ENCODE measurements around the gene ZNF519. TPM values are rescaled to one million over a fixed set of nuclear protein-coding genes. Genes with fewer than 3 reads are reported as not detected.
"Not testable (repeated sequence)": the region's sequence is repeated elsewhere in the genome, so short reads cannot be mapped to it uniquely, and the experiment has no call there.

The ZNF519 gene
- 5.5 TPM for polyA plus RNA-seq (2012; ENCODE audit: low read depth, missing spikeins)

- DNase-seq (ENCODE audit: insufficient read length, low spot score) (peak; percentile 62), FAIRE-seq (peak; percentile 91)
- TF ChIP-seq POLR2AphosphoS5 (IDR thresholded peaks at IDR 0.05; ENCODE audit: low read depth, low read length) (0 out of 2 replicates have a peak, but pooled peaks have one; percentile 27), POLR2A (IDR thresholded peaks at IDR 0.05; ENCODE audit: low read depth, low read length) (peak; percentile 50; the same call in 1 of the 2 replicates), TAF1 (IDR thresholded peaks at IDR 0.05; ENCODE audit: low read depth, low read length) (peak; percentile 40; the same call in 1 of the 2 replicates)
Measured at GRCh38 chr18:14132271-14132700, at the start of gene ZNF519. ZNF519 (minus strand) TSS chr18:14132435; CDS start chr18:14132277, 158 bp downstream.

DNA sequence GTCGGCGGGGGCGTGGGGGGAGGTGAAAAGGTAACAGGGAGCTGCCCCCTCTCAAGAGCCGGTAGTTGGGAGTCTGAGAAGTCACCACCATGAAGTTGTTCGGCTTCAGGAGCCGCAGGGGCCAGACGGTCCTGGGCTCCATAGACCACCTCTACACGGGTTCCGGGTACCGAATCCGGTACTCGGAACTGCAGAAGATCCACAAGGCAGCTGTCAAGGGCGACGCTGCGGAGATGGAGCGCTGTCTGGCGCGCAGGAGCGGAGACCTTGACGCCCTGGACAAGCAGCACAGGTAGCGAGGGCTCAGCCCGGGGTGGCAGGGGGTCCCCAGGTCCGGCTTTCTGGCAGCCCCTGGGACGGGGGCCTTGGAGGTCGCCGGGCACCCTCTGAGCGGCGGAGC, 47.1 kb upstream of the ZNF519 start:
- TF ChIP-seq TAF1 (IDR thresholded peaks at IDR 0.05; ENCODE audit: low read depth, low read length) (no peak), POU2F2 (IDR thresholded peaks at IDR 0.05; ENCODE audit: low read depth, low read length) (no peak), PAX5 (IDR thresholded peaks at IDR 0.05; ENCODE audit: insufficient read depth, low read length, severe bottlenecking) (no peak), SPI1 (IDR thresholded peaks at IDR 0.05; ENCODE audit: low read depth, low read length) (no peak), POLR2AphosphoS5 (IDR thresholded peaks at IDR 0.05; ENCODE audit: low read depth, low read length) (no peak), POLR2A (IDR thresholded peaks at IDR 0.05; ENCODE audit: low read depth, low read length) (no peak)
- no peak for FAIRE-seq
- no peak for DNase-seq (ENCODE audit: insufficient read length, low spot score)

DNA sequence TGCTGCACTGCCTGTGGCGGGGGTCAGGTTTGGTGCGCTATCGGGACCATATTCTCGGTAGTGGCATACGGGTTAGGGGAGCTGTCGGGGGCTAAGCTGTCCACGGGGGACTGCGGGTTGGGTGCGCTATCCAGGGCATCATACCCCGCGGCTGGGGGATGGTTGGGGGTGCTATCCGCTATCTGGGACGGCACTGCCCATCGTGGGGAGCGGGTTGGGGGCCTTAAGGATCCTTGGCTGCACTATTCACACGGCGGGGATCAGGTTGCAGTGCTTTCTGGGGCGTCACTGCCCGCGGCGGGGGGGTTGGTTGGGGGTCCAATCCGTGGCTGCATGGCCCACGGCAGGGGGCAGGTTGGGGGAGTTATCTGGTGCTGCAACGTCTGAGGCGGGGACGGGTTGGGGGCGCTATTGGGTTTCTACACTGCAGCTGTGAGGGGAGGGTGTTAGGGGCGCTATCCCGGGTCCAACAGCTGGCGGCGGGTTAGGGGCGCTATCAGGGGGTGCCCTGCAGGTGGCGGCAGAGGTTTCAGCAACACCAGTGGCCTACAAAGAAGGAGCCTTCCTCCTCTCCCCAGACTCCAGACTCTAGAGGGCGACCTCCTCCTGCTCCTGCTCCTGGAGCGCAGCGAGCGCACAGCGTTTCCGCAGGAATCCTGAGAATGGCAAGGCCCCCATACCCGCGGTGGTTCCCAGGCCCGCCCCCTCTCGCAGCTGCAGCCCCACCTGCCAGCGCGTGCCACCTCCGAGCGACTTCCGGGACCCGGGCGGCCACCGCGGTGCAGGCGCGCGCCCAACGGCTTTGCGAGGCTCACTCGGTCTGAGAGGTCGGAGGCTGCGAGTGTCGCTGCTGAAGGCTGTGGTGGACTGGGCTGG, 46.3 kb upstream of the ZNF519 start:
- DNase-seq (ENCODE audit: insufficient read length, low spot score) (peak; percentile 42), FAIRE-seq (peak; percentile 79)

GRCh38 chr18:14177540-14178320, 45.5 kb upstream of the ZNF519 start:
- DNase-seq (ENCODE audit: insufficient read length, low spot score); FAIRE-seq: not testable (repeated sequence)

DNA sequence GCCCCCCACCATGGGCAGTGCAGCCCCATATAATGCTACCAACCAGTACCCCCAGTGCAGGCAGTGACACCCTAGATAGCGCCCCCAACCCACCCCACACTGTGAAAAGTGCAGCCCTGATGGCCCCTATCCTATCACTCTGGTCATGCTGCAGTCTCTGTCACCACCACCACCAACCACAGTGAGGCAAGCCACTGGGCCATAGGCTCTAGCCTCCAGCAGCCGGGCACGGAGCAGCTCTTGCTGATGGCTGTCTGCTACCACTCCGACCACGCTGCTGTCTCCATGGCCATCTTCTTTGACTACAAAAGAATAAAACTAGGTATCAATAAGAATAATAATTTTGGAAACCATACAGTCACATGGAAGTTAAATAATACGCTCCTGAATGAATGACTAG, 43.2 kb upstream of the ZNF519 start:
- not testable (repeated sequence) for DNase-seq (ENCODE audit: insufficient read length, low spot score); FAIRE-seq

GRCh38 chr18:14174706-14175085, 42.5 kb upstream of the ZNF519 start:
- FAIRE-seq (no peak), DNase-seq (ENCODE audit: insufficient read length, low spot score) (no peak)
- TF ChIP-seq TAF1 (IDR thresholded peaks at IDR 0.05; ENCODE audit: low read depth, low read length) = no peak
- TF ChIP-seq POLR2A (IDR thresholded peaks at IDR 0.05; ENCODE audit: low read depth, low read length) = no peak
- no peak for TF ChIP-seq POU2F2 (IDR thresholded peaks at IDR 0.05; ENCODE audit: low read depth, low read length)
- TF ChIP-seq PAX5 (IDR thresholded peaks at IDR 0.05; ENCODE audit: insufficient read depth, low read length, severe bottlenecking) = no peak
- no peak for TF ChIP-seq POLR2AphosphoS5 (IDR thresholded peaks at IDR 0.05; ENCODE audit: low read depth, low read length)
- no peak for TF ChIP-seq SPI1 (IDR thresholded peaks at IDR 0.05; ENCODE audit: low read depth, low read length)

DNA sequence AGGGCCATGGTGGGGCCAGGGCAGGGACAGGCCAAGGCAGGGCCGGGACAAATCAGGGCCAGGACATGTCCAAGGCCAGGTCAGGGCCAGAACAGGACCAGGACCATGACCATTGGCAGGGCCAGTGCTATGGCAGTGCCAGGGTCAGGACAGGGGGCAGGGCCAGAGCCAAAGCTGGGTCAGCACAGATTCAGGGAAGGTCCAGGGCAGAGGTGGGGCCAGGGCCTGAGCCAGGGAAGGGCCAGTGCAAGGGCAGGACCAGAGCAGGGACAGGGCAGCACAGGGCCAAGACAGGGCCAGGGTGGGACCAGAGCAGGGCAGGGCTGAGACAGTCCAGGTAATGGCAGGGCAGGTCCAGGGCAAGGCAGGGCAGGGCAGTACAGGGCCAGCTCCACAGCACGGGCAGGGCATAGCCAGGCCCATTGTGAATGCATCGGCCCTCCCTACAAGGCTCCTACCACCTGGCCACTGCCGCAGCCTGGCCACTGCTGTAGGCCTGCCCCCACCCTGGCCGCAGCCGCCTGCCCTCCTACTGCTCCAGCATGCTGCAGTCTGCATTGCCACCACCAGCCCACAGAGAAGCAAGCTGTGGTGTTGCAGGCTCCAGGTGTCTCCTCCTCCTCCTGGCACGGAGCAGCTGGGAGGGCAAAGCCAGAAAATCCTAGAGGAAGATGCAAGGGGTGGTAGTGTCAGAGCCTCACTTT, 41.9 kb upstream of the ZNF519 start:
- not testable (repeated sequence) for FAIRE-seq; DNase-seq (ENCODE audit: insufficient read length, low spot score)

GRCh38 chr18:14173116-14173951, 41.1 kb upstream of the ZNF519 start:
- not testable (repeated sequence) for DNase-seq (ENCODE audit: insufficient read length, low spot score)

GRCh38 chr18:14172142-14173115, 40.2 kb upstream of the ZNF519 start:
- FAIRE-seq; DNase-seq (ENCODE audit: insufficient read length, low spot score): not testable (repeated sequence)

More at GRCh38 chr18:14173116-14173951, 41.1 kb upstream of the ZNF519 start:
- not testable (repeated sequence) for FAIRE-seq

DNA sequence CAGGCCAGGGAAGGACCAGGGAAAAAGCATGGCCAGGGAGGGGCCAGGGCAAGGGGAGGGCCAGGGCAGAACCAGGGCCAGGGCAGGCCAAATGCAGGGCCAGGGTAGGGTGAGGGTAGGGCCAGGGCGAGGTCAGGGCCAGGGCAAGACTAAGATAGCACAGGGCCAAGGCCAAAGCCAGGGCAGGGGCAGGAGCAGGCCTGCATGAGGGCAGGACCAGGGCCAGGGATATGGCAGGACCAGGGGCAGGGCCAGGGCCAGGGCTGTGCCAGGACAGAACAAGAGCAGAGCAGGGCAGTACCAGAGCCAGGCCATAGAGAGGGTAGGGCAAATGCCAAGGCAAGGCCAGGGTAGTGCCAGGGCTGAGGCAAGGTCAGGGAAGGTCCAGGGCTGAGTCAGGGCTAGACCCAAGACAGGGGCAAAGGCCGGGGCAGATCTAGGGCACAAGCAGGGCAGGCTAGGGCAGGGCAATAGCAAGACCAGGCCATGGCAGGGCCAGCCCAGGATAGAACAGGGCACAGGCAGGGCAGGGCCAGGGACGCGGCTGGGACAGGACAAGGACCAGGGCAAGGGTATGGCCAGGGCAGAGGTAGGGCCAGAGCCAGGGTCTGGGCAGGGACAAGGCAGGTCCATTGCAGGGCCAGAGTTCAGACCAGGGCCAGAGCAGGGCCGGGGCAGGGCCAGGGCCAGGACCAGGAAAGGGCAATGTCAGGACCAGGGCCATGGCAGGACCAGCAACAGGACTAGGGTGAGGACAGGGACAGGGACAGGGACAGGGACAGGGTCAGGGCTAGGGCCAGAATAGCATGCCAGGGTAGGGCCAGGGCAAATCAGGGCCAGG, 39.3 kb upstream of the ZNF519 start:
- FAIRE-seq; DNase-seq (ENCODE audit: insufficient read length, low spot score): not testable (repeated sequence)

- FAIRE-seq; DNase-seq (ENCODE audit: insufficient read length, low spot score): not testable (repeated sequence)
Measured at GRCh38 chr18:14170367-14171036, 38.3 kb upstream of the ZNF519 start.

GRCh38 chr18:14162915-14163314, 30.7 kb upstream of the ZNF519 start:
- FAIRE-seq; DNase-seq (ENCODE audit: insufficient read length, low spot score): not testable (repeated sequence)

GRCh38 chr18:14151564-14152113, 19.4 kb upstream of the ZNF519 start:
- FAIRE-seq; DNase-seq (ENCODE audit: insufficient read length, low spot score): not testable (repeated sequence)
